Lung (tissue), 12 donors: ENCODE measurements around the gene HPN. TPM values are rescaled to one million over a fixed set of nuclear protein-coding genes. Genes with fewer than 3 reads are reported as not detected.
"Not testable (repeated sequence)": the region's sequence is repeated elsewhere in the genome, so short reads cannot be mapped to it uniquely, and the experiment has no call there.

Experiments used
- ATAC-seq: fragments of 200-7000 bp; cut with Tn5 transposase; one replicate; pipeline ENCODE4 v1.9.1; 2020; ENCODE audit warnings: moderate number of reproducible peaks; ENCODE audit not compliant: insufficient read depth, low FRiP score
- DNase-seq, 3 donors: peaks; one replicate each; pipeline ENCODE4 v3.0.0-alpha.2; 2013 to 2017
- H3K27ac ChIP-seq, 2 donors: one replicate each; pipeline ENCODE4 v1.5.1; 2013; ENCODE audit warnings: mild to moderate bottlenecking in 2 of 2, moderate library complexity in 2 of 2, control low read depth in 1 of 2, inconsistent platforms in 1 of 2, low read depth in 1 of 2, low read length in 1 of 2
- H3K27me3 ChIP-seq, 3 donors: one replicate each; pipeline ENCODE4 v1.5.1; 2013; ENCODE audit warnings: low read length in 2 of 3; ENCODE audit not compliant: control insufficient read depth in 3 of 3, insufficient read depth in 3 of 3
- H3K36me3 ChIP-seq, 4 donors: one replicate each; pipeline ENCODE4 v1.5.1; 2013; ENCODE audit warnings: low read length in 4 of 4, mild to moderate bottlenecking in 1 of 4, moderate library complexity in 1 of 4; ENCODE audit not compliant: control insufficient read depth in 4 of 4, insufficient read depth in 4 of 4
- H3K4me1 ChIP-seq, 5 donors: one replicate each; pipeline ENCODE4 v1.5.1; 2013; ENCODE audit warnings: low read length in 5 of 5, mild to moderate bottlenecking in 2 of 5, moderate library complexity in 1 of 5; ENCODE audit not compliant: control insufficient read depth in 5 of 5, insufficient read depth in 5 of 5
- H3K4me3 ChIP-seq: one replicate; pipeline ENCODE4 v1.5.1; 2013; ENCODE audit warnings: mild to moderate bottlenecking, control low read depth, moderate library complexity
- H3K9ac ChIP-seq, 2 donors: one replicate each; pipeline ENCODE4 v1.5.1; 2013; ENCODE audit warnings: low read length in 2 of 2, control low read depth in 1 of 2; ENCODE audit not compliant: insufficient read depth in 1 of 2
- H3K9me3 ChIP-seq, 4 donors: one replicate each; pipeline ENCODE4 v1.5.1; 2013; ENCODE audit warnings: low read length in 3 of 4, mild to moderate bottlenecking in 1 of 4, moderate library complexity in 1 of 4; ENCODE audit not compliant: control insufficient read depth in 4 of 4, insufficient read depth in 3 of 4
- CTCF ChIP-seq: IDR thresholded peaks from 2 replicates; pipeline ENCODE4 v1.5.1; 2012; ENCODE audit warnings: mild to moderate bottlenecking; ENCODE audit errors: control extremely low read depth, extremely low read depth
- WGBS, 2 donors: extraction: QIAGEN DNeasy Blood & Tissue Kit; methylation state at CpG; one replicate each; pipeline ENCODE4 v1.1.7; 2013; 5-methylcytosine and 5-hydroxymethylcytosine counted together
- polyA plus RNA-seq, 2 donors: library from polyadenylated mRNA; stranded (reverse); fragments of 200-250 nt; gene quantifications; one replicate each; pipeline ENCODE4 v1.2.1, GENCODE V29; 2013
- total RNA-seq, 2 donors: library from RNA; depleted of rRNA in 1 of 2; stranded (reverse); fragments of >200 nt in 1 of 2; gene quantifications; one replicate each; pipeline ENCODE4 v1.2.1, GENCODE V29; 2014 to 2021
- donor health status: control.
- donor health status: control.
- donor health status: Bipolar disorder and iron deficiency.
- donor health status: healthy.
- donor health status: DM: yes; HTN: yes; CAD: no.

The HPN gene
- total and polyA plus RNA-seq, 4 donors, result 15.4 to 41.4 (median 26.8) TPM

GRCh38 chr19:35099155-35099896 lies 57.8 kb downstream of the HPN start:
- Histone ChIP-seq H3K27me3 (no peaks in the 10 kb centered on the region), H3K4me1 (no peaks in the 10 kb centered on the region), H3K4me3 (no peak overlapping the region), H3K9me3 (peaks cover 0 to 2% (median 0%) of the 10 kb centered on the region in 4 donors), H3K36me3 (no peaks in the 10 kb centered on the region), H3K27ac (no peak overlapping the region), H3K9ac (no peak overlapping the region)
- DNase-seq, result no peak
- WGBS, 2 donors, result 87 to 90% methylated on average over 21 of the region's 21 CpGs
- no peak for ATAC-seq
- TF ChIP-seq CTCF, result no peak

- 93 to 94% methylated on average over 13 of the region's 13 CpGs for WGBS, 2 donors
- no peaks in the 10 kb centered on the region for H3K4me1 ChIP-seq
- no peak for DNase-seq
- H3K27me3 ChIP-seq, result no peaks in the 10 kb centered on the region
- H3K27ac ChIP-seq, result no peak overlapping the region
- no peak for TF ChIP-seq CTCF
- no peaks in the 10 kb centered on the region for H3K36me3 ChIP-seq
- peaks cover 0 to 2% (median 0%) of the 10 kb centered on the region in 4 donors for H3K9me3 ChIP-seq
- H3K9ac ChIP-seq, result no peak overlapping the region
- no peak for ATAC-seq
- no peak overlapping the region for H3K4me3 ChIP-seq
These were observed 58.4 kb downstream of the HPN start for GRCh38 chr19:35099897-35100275.

GRCh38 chr19:35100588-35101533 lies 59.3 kb downstream of the HPN start:
- H3K4me3 ChIP-seq, result no peak overlapping the region
- TF ChIP-seq CTCF, result no peak
- H3K27me3 ChIP-seq, result no peaks in the 10 kb centered on the region
- peaks cover 0 to 2% (median 0%) of the 10 kb centered on the region in 4 donors for H3K9me3 ChIP-seq
- DNase-seq (no peak), ATAC-seq (no peak)
- H3K4me1 ChIP-seq, result no peaks in the 10 kb centered on the region
- no peaks in the 10 kb centered on the region for H3K36me3 ChIP-seq
- 83 to 92% methylated on average over 16 of the region's 16 CpGs for WGBS, 2 donors
- H3K9ac ChIP-seq, result no peak overlapping the region
- no peak overlapping the region for H3K27ac ChIP-seq

GRCh38 chr19:35101949-35102348 lies 60.4 kb downstream of the HPN start:
- not testable (repeated sequence) for ATAC-seq, H3K4me1 ChIP-seq, H3K4me3 ChIP-seq, H3K27me3 ChIP-seq, H3K9me3 ChIP-seq, H3K36me3 ChIP-seq, H3K27ac ChIP-seq, H3K9ac ChIP-seq, DNase-seq
- WGBS, 2 donors, result 95 to 100% methylated on average over 10 of the region's 10 CpGs

- not testable (repeated sequence) for H3K9ac ChIP-seq, H3K27ac ChIP-seq, H3K27me3 ChIP-seq, H3K36me3 ChIP-seq, H3K4me1 ChIP-seq, H3K4me3 ChIP-seq, H3K9me3 ChIP-seq, DNase-seq, ATAC-seq
- WGBS, 2 donors, result 77 to 79% methylated on average over 10 of the region's 10 CpGs
These were observed 62.1 kb downstream of the HPN start for GRCh38 chr19:35103614-35104013.
